Activated T-helper 2 cell treated with anti-CD3 and anti-CD28 coated beads, Interferon-gamma antibody, Interleukin-2, Interleukin-4, amounts not matched to agents 10 μg/mL and 5 μg/mL and 100 μg/mL, durations not matched to agents 14 hours and 24 hours and 36 hours (primary cell): ENCODE measurements around the gene ARL9. TPM values are rescaled to one million over a fixed set of nuclear protein-coding genes. Genes with fewer than 3 reads are reported as not detected.

Experiments
- DNase-seq: peaks from one replicate; pipeline ENCODE4 v3.0.0; 2021; ENCODE audit warnings: low spot score
- H3K27ac Mint-ChIP-seq: one replicate; pipeline ENCODE4 v1.8.0; 2021; ENCODE audit warnings: mixed read lengths
- H3K27me3 Mint-ChIP-seq: one replicate; pipeline ENCODE4 v1.8.0; 2021; ENCODE audit warnings: low read depth, mixed read lengths
- H3K36me3 Mint-ChIP-seq: one replicate; pipeline ENCODE4 v1.8.0; 2021; ENCODE audit warnings: low read depth, mixed read lengths
- H3K4me1 Mint-ChIP-seq: one replicate; pipeline ENCODE4 v1.8.0; 2021; ENCODE audit warnings: low read depth, mixed read lengths
- H3K4me3 Mint-ChIP-seq: one replicate; pipeline ENCODE4 v1.8.0; 2021; ENCODE audit warnings: low read depth, mild to moderate bottlenecking, moderate library complexity, mixed read lengths
- H3K9me3 Mint-ChIP-seq: one replicate; pipeline ENCODE4 v1.8.0; 2021; ENCODE audit warnings: mixed read lengths
- intact Hi-C: fragments of 100-400 bp; cut with micrococcal nuclease; formaldehyde crosslinking; loops from one replicate; pipeline ENCODE4 v1.15.1; 2023
- total RNA-seq: library from RNA; stranded (reverse); gene quantifications from 2 replicates; pipeline ENCODE4 v1.2.3, GENCODE V29; 2022

Gene ARL9
- total RNA-seq, 1 donor from 2014 or later, result not detected

- H3K27me3 Mint-ChIP-seq, result no peaks in the 10 kb centered on the region
Observed at GRCh38 chr4:56475917-56476316, 29.7 kb upstream of the ARL9 start.

GRCh38 chr4:56477192-56477702 is 28.3 kb upstream of the ARL9 start:
- H3K36me3 Mint-ChIP-seq, result peaks cover 68% of the 10 kb centered on the region
- H3K4me3 Mint-ChIP-seq, result no peak overlapping the region
- H3K4me1 Mint-ChIP-seq, result no peaks in the 10 kb centered on the region
- intact Hi-C loops, result no loop called here
- no peak for DNase-seq
- H3K27me3 Mint-ChIP-seq, result no peaks in the 10 kb centered on the region
- H3K9me3 Mint-ChIP-seq, result no peaks in the 10 kb centered on the region
- no peak overlapping the region for H3K27ac Mint-ChIP-seq

More at GRCh38 chr4:56475917-56476316, 29.7 kb upstream of the ARL9 start:
- Mint-ChIP-seq H3K27ac (no peak overlapping the region), H3K4me3 (no peak overlapping the region), H3K9me3 (no peaks in the 10 kb centered on the region), H3K4me1 (no peaks in the 10 kb centered on the region), H3K36me3 (peaks cover 77% of the 10 kb centered on the region)
- intact Hi-C loops, result no loop called here
- DNase-seq, result no peak

GRCh38 chr4:56480691-56481090 is 24.9 kb upstream of the ARL9 start:
- H3K9me3 Mint-ChIP-seq, result no peaks in the 10 kb centered on the region
- no peak overlapping the region for H3K4me3 Mint-ChIP-seq
- H3K4me1 Mint-ChIP-seq, result peaks cover 2% of the 10 kb centered on the region
- no peak for DNase-seq
- H3K36me3 Mint-ChIP-seq, result peaks cover 67% of the 10 kb centered on the region
- intact Hi-C loops, result no loop called here
- H3K27me3 Mint-ChIP-seq, result no peaks in the 10 kb centered on the region
- no peak overlapping the region for H3K27ac Mint-ChIP-seq

- Mint-ChIP-seq H3K9me3 (no peaks in the 10 kb centered on the region), H3K36me3 (peaks cover 71% of the 10 kb centered on the region), H3K4me1 (peaks cover 3% of the 10 kb centered on the region), H3K4me3 (no peak overlapping the region), H3K27ac (no peak overlapping the region), H3K27me3 (no peaks in the 10 kb centered on the region)
- DNase-seq, result no peak
- intact Hi-C loops, result no loop called here
Observed at GRCh38 chr4:56496241-56496640, 9.3 kb upstream of the ARL9 start.

- Mint-ChIP-seq H3K9me3 (no peaks in the 10 kb centered on the region), H3K27me3 (peaks cover 20% of the 10 kb centered on the region), H3K36me3 (no peaks in the 10 kb centered on the region), H3K4me3 (no peak overlapping the region), H3K4me1 (peaks cover 2% of the 10 kb centered on the region), H3K27ac (no peak overlapping the region)
- intact Hi-C loops, result no loop called here
- DNase-seq, result no peak
Observed at GRCh38 chr4:56511098-56511497, 5.5 kb downstream of the ARL9 start.

- no peaks in the 10 kb centered on the region for H3K36me3 Mint-ChIP-seq
- H3K4me1 Mint-ChIP-seq, result no peaks in the 10 kb centered on the region
- H3K27me3 Mint-ChIP-seq, result peaks cover 18% of the 10 kb centered on the region
- DNase-seq, result no peak
- intact Hi-C loops, result no loop called here
- no peaks in the 10 kb centered on the region for H3K9me3 Mint-ChIP-seq
- H3K27ac Mint-ChIP-seq, result no peak overlapping the region
- no peak overlapping the region for H3K4me3 Mint-ChIP-seq
Observed at GRCh38 chr4:56512166-56512565, 6.6 kb downstream of the ARL9 start.

- no peaks in the 10 kb centered on the region for H3K9me3 Mint-ChIP-seq
- H3K36me3 Mint-ChIP-seq, result no peaks in the 10 kb centered on the region
- intact Hi-C loops, result no loop called here
- H3K4me3 Mint-ChIP-seq, result no peak overlapping the region
- no peak for DNase-seq
- no peak overlapping the region for H3K27ac Mint-ChIP-seq
- peaks cover 18% of the 10 kb centered on the region for H3K27me3 Mint-ChIP-seq
- H3K4me1 Mint-ChIP-seq, result no peaks in the 10 kb centered on the region
Observed at GRCh38 chr4:56513517-56513916, 7.9 kb downstream of the ARL9 start.

GRCh38 chr4:56530269-56531148 is 24.9 kb downstream of the ARL9 start:
- no peak overlapping the region for H3K4me3 Mint-ChIP-seq

GRCh38 chr4:56531149-56531770 is 25.7 kb downstream of the ARL9 start:
- peaks cover 24% of the 10 kb centered on the region for H3K27me3 Mint-ChIP-seq

More at GRCh38 chr4:56530269-56531148, 24.9 kb downstream of the ARL9 start:
- Mint-ChIP-seq H3K27ac (no peak overlapping the region), H3K36me3 (no peaks in the 10 kb centered on the region), H3K9me3 (no peaks in the 10 kb centered on the region), H3K27me3 (peaks cover 32% of the 10 kb centered on the region), H3K4me1 (no peaks in the 10 kb centered on the region)
- peak; percentile 64 for DNase-seq
- intact Hi-C loops, result loop anchor here (1.0 kb wide), 1 partner anchor 95 kb away; the partner anchor contains the start of gene PPAT

GRCh38 chr4:56531823-56532222 is 26.2 kb downstream of the ARL9 start:
- H3K4me3 Mint-ChIP-seq, result no peak overlapping the region
- H3K36me3 Mint-ChIP-seq, result no peaks in the 10 kb centered on the region
- no peaks in the 10 kb centered on the region for H3K9me3 Mint-ChIP-seq
- H3K4me1 Mint-ChIP-seq, result no peaks in the 10 kb centered on the region
- H3K27me3 Mint-ChIP-seq, result peaks cover 20% of the 10 kb centered on the region
- DNase-seq, result no peak
- H3K27ac Mint-ChIP-seq, result no peak overlapping the region
- intact Hi-C loops, result no loop called here

More at GRCh38 chr4:56531149-56531770, 25.7 kb downstream of the ARL9 start:
- H3K9me3 Mint-ChIP-seq, result no peaks in the 10 kb centered on the region
- no peak overlapping the region for H3K27ac Mint-ChIP-seq
- intact Hi-C loops, result no loop called here
- H3K4me1 Mint-ChIP-seq, result no peaks in the 10 kb centered on the region
- no peak overlapping the region for H3K4me3 Mint-ChIP-seq
- no peaks in the 10 kb centered on the region for H3K36me3 Mint-ChIP-seq
- DNase-seq, result no peak

- no peak for DNase-seq
- Mint-ChIP-seq H3K27ac (no peak overlapping the region), H3K9me3 (no peaks in the 10 kb centered on the region), H3K27me3 (peaks cover 19% of the 10 kb centered on the region), H3K4me3 (no peak overlapping the region), H3K36me3 (no peaks in the 10 kb centered on the region), H3K4me1 (no peaks in the 10 kb centered on the region)
- intact Hi-C loops, result no loop called here
Observed at GRCh38 chr4:56532239-56532638, 26.6 kb downstream of the ARL9 start.

GRCh38 chr4:56535915-56536314 is 30.3 kb downstream of the ARL9 start:
- no peak overlapping the region for H3K4me3 Mint-ChIP-seq

GRCh38 chr4:56537147-56537546 is 31.6 kb downstream of the ARL9 start:
- H3K27ac Mint-ChIP-seq, result no peak overlapping the region
- H3K36me3 Mint-ChIP-seq, result no peaks in the 10 kb centered on the region
- no peak for DNase-seq
- intact Hi-C loops, result no loop called here
- H3K9me3 Mint-ChIP-seq, result no peaks in the 10 kb centered on the region
- H3K4me1 Mint-ChIP-seq, result no peaks in the 10 kb centered on the region
- no peak overlapping the region for H3K4me3 Mint-ChIP-seq
- peaks cover 11% of the 10 kb centered on the region for H3K27me3 Mint-ChIP-seq

More at GRCh38 chr4:56535915-56536314, 30.3 kb downstream of the ARL9 start:
- H3K36me3 Mint-ChIP-seq, result no peaks in the 10 kb centered on the region
- intact Hi-C loops, result no loop called here
- no peak for DNase-seq
- no peak overlapping the region for H3K27ac Mint-ChIP-seq
- no peaks in the 10 kb centered on the region for H3K4me1 Mint-ChIP-seq
- peaks cover 7% of the 10 kb centered on the region for H3K27me3 Mint-ChIP-seq
- no peaks in the 10 kb centered on the region for H3K9me3 Mint-ChIP-seq
